ACC112 (cell line): Measurements from ENCODE around the gene TYROBP.
"Not testable (repeated sequence)": the region's sequence is repeated elsewhere in the genome, so short reads cannot be mapped to it uniquely, and the experiment has no call there.

Experiments used
- H2AFZ ChIP-seq: fragments of 200-600 bp; sonication (generic); one replicate; pipeline ENCODE4 v1.6.0; 2017; ENCODE audit warnings: antibody characterized with exemption, low read length; ENCODE audit not compliant: unreplicated experiment
- H3K27ac ChIP-seq: fragments of 200-600 bp; sonication (generic); 2 replicates; pipeline ENCODE4 v1.5.1; 2014; ENCODE audit warnings: low read depth, mild to moderate bottlenecking, antibody characterized with exemption, low read length, moderate library complexity
- H3K27me3 ChIP-seq: fragments of 200-600 bp; sonication (generic); 2 replicates; pipeline ENCODE4 v1.6.1; 2014; ENCODE audit warnings: mild to moderate bottlenecking, antibody characterized with exemption, low read length, moderate library complexity, mixed read lengths; ENCODE audit not compliant: insufficient read depth
- H3K36me3 ChIP-seq: fragments of 200-600 bp; sonication (generic); 2 replicates; pipeline ENCODE4 v1.6.1; 2016; ENCODE audit warnings: mild to moderate bottlenecking, antibody characterized with exemption, low read length, moderate library complexity, mixed read lengths; ENCODE audit not compliant: insufficient read depth
- H3K4me1 ChIP-seq: fragments of 200-600 bp; sonication (generic); one replicate; pipeline ENCODE4 v1.6.1; 2016; ENCODE audit warnings: low read length, mixed read lengths; ENCODE audit not compliant: insufficient read depth, unreplicated experiment, control insufficient read depth
- H3K4me3 ChIP-seq: fragments of 200-600 bp; sonication (generic); 2 replicates; pipeline ENCODE4 v1.5.1; 2014; ENCODE audit warnings: mild to moderate bottlenecking, low read depth, low read length
- H3K79me2 ChIP-seq: fragments of 200-600 bp; sonication (generic); one replicate; pipeline ENCODE4 v1.6.0; 2016; ENCODE audit warnings: low read length; ENCODE audit not compliant: control insufficient read depth, unreplicated experiment, insufficient read depth

TYROBP gene

DNA sequence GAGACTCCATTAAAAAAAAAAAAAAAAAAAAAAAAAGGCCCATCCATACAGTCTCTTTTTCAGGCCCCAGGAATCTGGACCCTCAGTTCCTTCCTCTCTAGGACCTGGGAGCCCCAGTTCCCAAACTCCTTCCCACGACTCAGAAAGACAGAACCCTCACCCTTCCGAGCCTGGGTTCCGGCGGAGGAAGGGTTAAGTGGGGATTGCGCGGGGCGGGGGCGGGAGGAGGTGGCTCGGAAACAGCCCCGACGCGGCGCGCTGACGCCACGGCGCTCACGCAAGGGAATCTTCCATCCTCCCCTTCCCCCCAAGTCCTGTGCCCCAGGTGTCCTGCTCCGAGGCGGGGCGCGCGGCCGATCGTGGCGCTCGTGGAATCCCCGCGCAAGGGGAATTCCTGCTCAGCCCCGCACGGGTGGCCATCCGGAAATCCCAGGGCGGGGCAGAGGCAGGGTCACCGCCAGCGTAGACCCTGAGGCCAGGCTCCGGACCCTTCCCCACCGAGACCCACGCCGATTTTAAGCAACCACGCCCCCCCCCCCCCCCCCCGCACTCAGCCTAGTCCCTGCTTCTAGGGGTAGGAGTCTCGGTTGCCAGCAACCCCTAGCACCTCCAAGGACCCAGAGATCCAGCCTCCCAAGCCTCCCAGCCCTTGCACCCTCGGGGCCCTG, 8.4 kb downstream of the TYROBP start:
- Histone ChIP-seq H3K4me3 (peak overlapping the region; percentile 94), H3K4me1 (peaks cover 12% of the 10 kb centered on the region), H3K36me3 (no peaks in the 10 kb centered on the region), H3K27ac (peak overlapping the region; percentile 46), H3K27me3 (no peaks in the 10 kb centered on the region), H2AFZ (no peak overlapping the region), H3K79me2 (peaks cover 9% of the 10 kb centered on the region)

GRCh38 chr19:35898499-35898809, 9.6 kb downstream of the TYROBP start:
- H2AFZ ChIP-seq, result peak overlapping the region; percentile 55
- H3K79me2 ChIP-seq, result peaks cover 9% of the 10 kb centered on the region

DNA sequence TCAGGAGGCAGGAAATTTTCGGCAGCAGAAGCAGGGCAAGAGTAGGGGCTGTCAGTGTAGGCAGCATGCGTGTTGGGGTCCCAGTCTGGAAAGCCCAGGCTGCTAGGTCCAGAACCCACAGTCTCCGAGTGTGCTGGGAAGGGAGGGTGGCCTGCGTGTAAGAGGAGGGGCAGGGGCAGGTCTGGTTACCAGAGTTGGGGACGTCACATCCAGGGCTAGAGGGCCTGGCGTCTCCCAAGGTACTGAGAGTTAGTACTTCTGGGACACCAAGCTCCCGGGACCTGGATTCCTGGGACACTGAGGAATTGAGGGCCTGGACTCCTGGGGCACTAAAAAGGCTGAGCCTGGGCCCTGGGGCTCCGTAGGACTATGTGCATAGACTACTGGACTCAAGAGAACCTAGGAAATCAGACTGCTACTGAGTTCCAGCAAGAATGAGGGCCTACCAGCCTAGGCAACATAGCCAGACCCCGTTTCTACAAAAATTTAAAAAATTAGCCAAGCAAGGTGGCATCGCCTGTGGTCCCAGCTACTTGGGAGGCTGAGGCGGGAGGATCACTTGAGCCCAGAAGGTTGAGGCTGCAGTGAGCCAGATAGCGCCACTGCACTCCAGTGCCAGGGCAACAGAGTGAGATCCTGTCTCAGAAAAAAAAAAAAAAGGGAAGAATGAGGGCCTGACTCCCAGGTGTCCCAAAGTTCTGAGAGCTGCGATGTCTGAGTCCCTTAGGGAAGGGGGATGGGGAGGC, 10.2 kb downstream of the TYROBP start:
- Histone ChIP-seq H3K4me3 (peak overlapping the region; percentile 94), H3K79me2 (peaks cover 9% of the 10 kb centered on the region), H3K27me3 (no peaks in the 10 kb centered on the region), H3K36me3 (no peaks in the 10 kb centered on the region), H3K4me1 (peaks cover 12% of the 10 kb centered on the region), H2AFZ (no peak overlapping the region), H3K27ac (no peak overlapping the region)

More at GRCh38 chr19:35898499-35898809, 9.6 kb downstream of the TYROBP start:
- Histone ChIP-seq H3K36me3 (no peaks in the 10 kb centered on the region), H3K4me3 (peak overlapping the region; percentile 94), H3K27ac (no peak overlapping the region), H3K27me3 (no peaks in the 10 kb centered on the region), H3K4me1 (peaks cover 12% of the 10 kb centered on the region)

- Histone ChIP-seq H3K27me3 (no peaks in the 10 kb centered on the region), H3K79me2 (peaks cover 9% of the 10 kb centered on the region), H3K36me3 (no peaks in the 10 kb centered on the region), H3K27ac (no peak overlapping the region), H2AFZ (no peak overlapping the region), H3K4me1 (peaks cover 9% of the 10 kb centered on the region), H3K4me3 (no peak overlapping the region)
These were observed 11.5 kb downstream of the TYROBP start for GRCh38 chr19:35896643-35897040.

DNA sequence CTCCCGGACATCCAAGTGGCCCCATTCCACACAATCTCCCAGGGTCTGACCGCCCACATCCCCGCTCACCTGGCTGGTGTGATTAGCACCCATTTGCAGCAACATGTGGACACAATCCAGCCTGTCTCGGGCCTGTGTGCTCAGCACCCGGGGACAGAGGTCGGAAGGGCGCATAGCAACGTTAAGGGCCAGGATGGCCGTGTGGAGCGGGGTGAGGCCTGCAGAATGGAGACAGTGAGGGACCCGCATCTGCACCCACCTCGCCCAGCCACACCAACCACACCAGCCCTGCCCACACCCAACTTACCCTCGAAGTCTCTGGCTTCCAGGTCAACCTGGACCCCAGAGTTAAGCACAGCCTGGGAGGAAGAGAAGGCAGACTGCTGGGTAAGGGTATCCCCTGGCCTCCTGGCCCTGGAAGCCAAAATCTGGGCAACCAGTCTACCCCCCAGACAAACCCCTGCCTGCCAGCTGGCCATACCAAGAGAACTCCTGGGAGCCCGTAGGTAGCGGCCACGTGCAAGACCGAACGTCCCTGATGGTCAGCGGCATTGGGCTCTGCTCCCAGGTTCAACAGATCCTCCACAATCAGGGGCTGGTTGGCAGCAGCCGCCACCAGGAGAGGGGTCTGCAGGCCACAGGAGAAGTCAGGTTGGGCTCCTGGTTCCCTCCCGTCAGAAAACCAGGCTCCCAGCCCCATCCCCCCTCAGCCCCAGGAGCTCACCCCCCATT, 12.0 kb downstream of the TYROBP start:
- H3K79me2 ChIP-seq, result peaks cover 9% of the 10 kb centered on the region
- H3K27ac ChIP-seq, result no peak overlapping the region
- no peak overlapping the region for H3K4me3 ChIP-seq
- H3K27me3 ChIP-seq, result no peaks in the 10 kb centered on the region
- no peak overlapping the region for H2AFZ ChIP-seq
- peaks cover 6% of the 10 kb centered on the region for H3K4me1 ChIP-seq
- no peaks in the 10 kb centered on the region for H3K36me3 ChIP-seq

GRCh38 chr19:35894342-35894741, 13.8 kb downstream of the TYROBP start:
- no peaks in the 10 kb centered on the region for H3K36me3 ChIP-seq

GRCh38 chr19:35891819-35892218, 16.3 kb downstream of the TYROBP start:
- not testable (repeated sequence) for H3K36me3 ChIP-seq, H2AFZ ChIP-seq, H3K27ac ChIP-seq, H3K27me3 ChIP-seq, H3K4me1 ChIP-seq, H3K79me2 ChIP-seq, H3K4me3 ChIP-seq

More at GRCh38 chr19:35894342-35894741, 13.8 kb downstream of the TYROBP start:
- H2AFZ ChIP-seq, result no peak overlapping the region
- H3K4me3 ChIP-seq, result no peak overlapping the region
- H3K79me2 ChIP-seq, result peaks cover 7% of the 10 kb centered on the region
- no peak overlapping the region for H3K27ac ChIP-seq
- H3K27me3 ChIP-seq, result no peaks in the 10 kb centered on the region
- H3K4me1 ChIP-seq, result peaks cover 3% of the 10 kb centered on the region

DNA sequence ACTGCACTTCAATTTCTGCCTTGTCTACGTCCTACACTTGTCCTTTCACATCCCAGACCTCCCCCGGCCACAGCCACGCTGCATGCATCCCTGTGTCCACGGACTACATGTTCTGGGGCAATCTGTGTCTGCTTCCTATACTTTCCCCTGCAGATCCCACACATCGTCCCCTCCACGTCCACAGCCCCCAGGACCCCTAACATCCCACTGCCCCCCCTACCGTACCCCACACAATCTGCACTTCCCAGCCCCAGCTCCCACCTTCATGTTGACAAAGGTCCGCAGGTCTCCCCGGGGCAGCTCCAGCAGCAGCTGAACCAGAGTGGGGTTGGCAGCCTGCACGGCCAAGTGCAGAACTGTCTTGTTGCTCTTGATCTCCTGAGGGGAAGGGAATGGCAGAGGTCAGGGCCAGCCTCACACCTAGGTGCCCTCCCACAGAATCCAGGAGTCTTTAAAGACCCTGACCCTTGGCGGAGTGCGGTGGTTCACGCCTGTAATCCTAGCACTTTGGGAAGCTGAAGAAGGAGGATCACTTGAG, 17.9 kb downstream of the TYROBP start:
- H3K4me3 ChIP-seq, result no peak overlapping the region
- no peaks in the 10 kb centered on the region for H3K27me3 ChIP-seq
- H3K27ac ChIP-seq, result no peak overlapping the region
- H3K79me2 ChIP-seq, result no peaks in the 10 kb centered on the region
- no peaks in the 10 kb centered on the region for H3K4me1 ChIP-seq
- no peak overlapping the region for H2AFZ ChIP-seq
- H3K36me3 ChIP-seq, result no peaks in the 10 kb centered on the region

DNA sequence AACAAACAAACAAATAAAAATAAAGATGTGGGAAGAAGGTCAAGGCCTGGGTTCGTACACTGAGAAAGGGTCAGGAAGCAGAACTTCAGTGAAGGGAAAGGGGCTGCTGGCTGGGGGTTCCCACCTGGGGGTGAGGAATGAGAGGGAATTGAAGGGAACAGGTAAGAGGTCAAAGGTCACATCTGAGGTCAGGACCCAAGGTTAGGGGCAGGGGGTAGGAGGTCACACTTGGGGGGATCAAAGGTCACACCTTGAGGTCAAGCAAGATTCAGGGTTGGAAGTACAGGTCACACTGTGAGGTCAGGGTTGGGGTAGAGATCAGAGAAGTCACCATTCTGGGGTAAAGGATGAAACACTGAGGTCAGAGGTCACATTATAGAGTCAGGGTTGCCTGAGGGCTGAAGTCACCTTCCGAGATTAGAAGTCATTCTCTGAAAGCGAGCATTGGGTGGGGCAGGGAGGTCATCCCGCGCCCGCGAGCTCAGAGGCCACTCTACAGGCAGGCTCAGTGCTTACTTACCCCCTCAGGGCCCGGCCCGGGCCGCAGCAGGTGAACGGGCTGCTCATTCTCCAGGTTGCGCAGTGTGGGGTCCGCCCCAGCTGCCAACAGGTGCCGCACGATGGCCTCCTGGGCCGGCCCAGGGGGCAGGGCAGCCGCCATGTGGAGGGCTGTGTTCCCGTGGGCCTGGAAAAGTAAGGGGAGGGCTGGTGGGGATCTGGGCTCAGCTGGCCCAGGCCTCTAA, 18.6 kb downstream of the TYROBP start:
- Histone ChIP-seq H3K79me2 (no peaks in the 10 kb centered on the region), H3K27me3 (no peaks in the 10 kb centered on the region), H3K36me3 (no peaks in the 10 kb centered on the region), H3K4me3 (no peak overlapping the region), H3K4me1 (no peaks in the 10 kb centered on the region), H2AFZ (no peak overlapping the region), H3K27ac (no peak overlapping the region)

DNA sequence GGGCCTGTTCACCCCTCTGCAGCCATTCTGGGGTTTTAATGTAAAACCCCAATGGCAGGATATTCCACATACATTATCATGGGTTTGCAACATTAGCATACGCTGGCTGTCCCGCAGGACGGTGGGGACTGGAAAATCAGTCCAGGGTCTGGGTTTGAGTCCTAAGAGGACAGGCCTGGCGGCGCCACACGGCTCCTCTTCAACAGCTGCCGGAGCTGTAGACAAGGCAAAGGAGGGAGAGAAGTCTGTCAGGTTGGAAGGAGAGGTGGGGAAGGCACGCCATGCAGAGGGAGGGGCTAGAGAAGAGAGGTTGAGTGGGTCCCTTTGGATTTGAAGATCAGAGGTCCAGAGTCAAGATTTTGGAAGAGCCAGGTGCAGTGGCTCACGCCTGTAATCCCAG, 19.7 kb downstream of the TYROBP start:
- no peak overlapping the region for H3K27ac ChIP-seq
- H3K27me3 ChIP-seq, result no peaks in the 10 kb centered on the region
- no peak overlapping the region for H2AFZ ChIP-seq
- H3K79me2 ChIP-seq, result no peaks in the 10 kb centered on the region
- H3K4me3 ChIP-seq, result no peak overlapping the region
- no peaks in the 10 kb centered on the region for H3K4me1 ChIP-seq
- H3K36me3 ChIP-seq, result no peaks in the 10 kb centered on the region
